CD4-positive, alpha-beta T cell treated with Interleukin-10 for 1 hour (primary cell): Measurements from ENCODE around the gene PLD6.
A peak's percentile ranks its signal among the peaks of the same experiment; 100 is the strongest.

ENCODE experiments used
- DNase-seq: peaks from one replicate; pipeline ENCODE4 v3.0.0-alpha.2; 2020

Gene PLD6

GRCh38 chr17:17226451-17227265, 20.5 kb upstream of the PLD6 start:
- no peak for DNase-seq

- DNase-seq = no peak
Measured at GRCh38 chr17:17225901-17226300, 19.8 kb upstream of the PLD6 start.

GRCh38 chr17:17224137-17224536, 18.0 kb upstream of the PLD6 start:
- no peak for DNase-seq

- no peak for DNase-seq
Measured at GRCh38 chr17:17223736-17224135, 17.6 kb upstream of the PLD6 start.

- no peak for DNase-seq
Measured at GRCh38 chr17:17221329-17221728, 15.2 kb upstream of the PLD6 start.

- no peak for DNase-seq
Measured at GRCh38 chr17:17220529-17220928, 14.4 kb upstream of the PLD6 start.

- no peak for DNase-seq
Measured at GRCh38 chr17:17217995-17218394, 11.9 kb upstream of the PLD6 start.

GRCh38 chr17:17216776-17217175, 10.6 kb upstream of the PLD6 start:
- no peak for DNase-seq

- no peak for DNase-seq
Measured at GRCh38 chr17:17216236-17216635, 10.1 kb upstream of the PLD6 start.

- DNase-seq = no peak
Measured at GRCh38 chr17:17215575-17215974, 9.4 kb upstream of the PLD6 start.

GRCh38 chr17:17214646-17215436, 8.7 kb upstream of the PLD6 start:
- no peak for DNase-seq

GRCh38 chr17:17213775-17214174, 7.6 kb upstream of the PLD6 start:
- DNase-seq = no peak

GRCh38 chr17:17207998-17208397, 1.9 kb upstream of the PLD6 start:
- no peak for DNase-seq

- no peak for DNase-seq
Measured at GRCh38 chr17:17206913-17207335, 791 bp upstream of the PLD6 start.

GRCh38 chr17:17205368-17206123, 587 bp downstream of the PLD6 start:
- peak; percentile 50 for DNase-seq

GRCh38 chr17:17204635-17205231, 1.4 kb downstream of the PLD6 start:
- DNase-seq = no peak

GRCh38 chr17:17204041-17204591, 2.0 kb downstream of the PLD6 start:
- no peak for DNase-seq

GRCh38 chr17:17203173-17203730, 2.9 kb downstream of the PLD6 start:
- no peak for DNase-seq

- no peak for DNase-seq
Measured at GRCh38 chr17:17201907-17202306, 4.2 kb downstream of the PLD6 start.

GRCh38 chr17:17201271-17201670, 4.9 kb downstream of the PLD6 start:
- no peak for DNase-seq

GRCh38 chr17:17200831-17201230, 5.3 kb downstream of the PLD6 start:
- no peak for DNase-seq

- DNase-seq = no peak
Measured at GRCh38 chr17:17200311-17200710, 5.8 kb downstream of the PLD6 start.
